Stomach (tissue), 9 donors: Measurements from ENCODE around the gene EFCAB12. TPM values are rescaled to one million over a fixed set of nuclear protein-coding genes. Genes with fewer than 3 reads are reported as not detected.
A peak's percentile ranks its signal among the peaks of the same experiment; 100 is the strongest.

Experiments used
- DNase-seq, 2 donors: peaks; one replicate each; pipeline versions ENCODE4 v3.0.0 to v3.0.0-alpha.2; 2013 to 2019
- H3K27ac ChIP-seq, 5 donors: fragments of 200-600 bp in 4 of 5; sonication (generic) in 4 of 5; one replicate each; pipeline ENCODE4 v1.5.1; 2013 to 2019; ENCODE audit warnings: mild to moderate bottlenecking in 1 of 5, moderate library complexity in 1 of 5
- H3K27me3 ChIP-seq, 3 donors: fragments of 200-600 bp; sonication (generic); one replicate each; pipeline ENCODE4 v1.5.1; 2017 to 2019; ENCODE audit warnings: mixed run types in 1 of 3
- H3K36me3 ChIP-seq, 4 donors: fragments of 200-600 bp; sonication (generic); 1 replicate in 3 of 4; 2 replicates in 1 of 4; pipeline ENCODE4 v1.5.1; 2016 to 2019
- H3K4me1 ChIP-seq, 4 donors: fragments of 200-600 bp; sonication (generic); one replicate each; pipeline ENCODE4 v1.5.1; 2016 to 2019
- H3K4me3 ChIP-seq, 4 donors: fragments of 200-600 bp; sonication (generic) in 3 of 4; one replicate each; pipeline ENCODE4 v1.5.1; 2016 to 2019; ENCODE audit warnings: mild to moderate bottlenecking in 1 of 4
- H3K9me3 ChIP-seq, 4 donors: fragments of 200-600 bp; sonication (generic); one replicate each; pipeline ENCODE4 v1.5.1; 2016 to 2019
- CTCF ChIP-seq, 7 experiments: fragments of 450-650 bp in 4 of 7; fragments of 200-600 bp in 3 of 7; sonication (generic) in 3 of 7; IDR thresholded peaks; one replicate each; pipeline ENCODE4 v1.5.1; 2016 to 2019; ENCODE audit warnings: antibody characterized with exemption in 7 of 7, control low read depth in 2 of 7, mild to moderate bottlenecking in 1 of 7
- EP300 ChIP-seq: sonication (generic); formaldehyde crosslinking; IDR thresholded peaks from one replicate; pipeline ENCODE4 v1.6.1; 2017; ENCODE audit warnings: antibody characterized with exemption
- POLR2A ChIP-seq, 4 donors: fragments of 450-650 bp; IDR thresholded peaks; one replicate each; pipeline ENCODE4 v1.6.1; 2016; ENCODE audit warnings: antibody characterized with exemption in 4 of 4, control low read depth in 2 of 4, mild to moderate bottlenecking in 1 of 4, moderate library complexity in 1 of 4
- POLR2AphosphoS5 ChIP-seq, 3 donors: sonication (generic); formaldehyde crosslinking; IDR thresholded peaks; one replicate each; pipeline ENCODE4 v1.6.1; 2016; ENCODE audit warnings: antibody characterized with exemption in 3 of 3
- WGBS, 5 donors: extraction: QIAGEN DNeasy Blood & Tissue Kit in 3 of 5; methylation state at CpG; one replicate each; pipeline versions ENCODE4 v1.1.5 to v1.1.7; 2013 to 2018; 5-methylcytosine and 5-hydroxymethylcytosine counted together
- intact Hi-C: fragments of 100-400 bp; cut with DNase I; formaldehyde crosslinking; loops from one replicate; pipeline ENCODE4 v1.15.1; 2023; ENCODE audit warnings: low total_unique reads
- polyA plus RNA-seq, 3 donors: library from polyadenylated mRNA; stranded (reverse); fragments of 200-250 nt; gene quantifications; one replicate each; pipeline ENCODE4 v1.2.3, GENCODE V29; 2013
- total RNA-seq, 5 donors: library from RNA; depleted of rRNA; stranded (reverse); fragments of >200 nt; gene quantifications; one replicate each; pipeline versions ENCODE4 v1.1.0 to v1.2.3, GENCODE V29; 2014 to 2016
- donor health status: healthy with polysubstance abuse.
- donor health status: Bipolar disorder and iron deficiency.
- donor health status: healthy.

Gene EFCAB12
- total and polyA plus RNA-seq, 8 donors, result 0.33 to 4.0 (median 1.8) TPM; not detected in 2

DNA sequence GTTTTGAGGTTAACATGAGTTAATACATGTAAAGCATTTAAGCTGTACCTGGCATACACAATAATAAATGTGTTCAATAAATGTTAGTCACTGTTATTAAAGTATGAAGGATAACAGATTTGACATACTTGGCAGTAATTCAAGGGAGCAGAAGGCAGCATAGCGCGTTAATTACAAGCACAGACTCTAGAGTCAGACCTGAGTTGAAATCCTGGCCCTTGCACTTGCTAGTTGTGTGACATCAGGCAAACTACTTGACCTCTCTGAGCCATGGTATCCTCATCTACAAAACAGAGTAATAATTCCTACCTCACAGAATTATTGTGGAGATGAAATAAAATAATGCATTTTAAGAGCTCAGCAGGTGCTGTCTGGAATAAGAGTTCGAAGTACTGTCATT, 17.0 kb upstream of the EFCAB12 start:
- TF ChIP-seq CTCF (IDR thresholded peaks at IDR 0.05) (no peak), POLR2AphosphoS5 (IDR thresholded peaks at IDR 0.05) (no peak), POLR2A (IDR thresholded peaks at IDR 0.05) (no peak), EP300 (no peak)
- 31 to 62% (median 49%) methylated on average over 3 of the region's 3 CpGs for WGBS, 5 donors
- Histone ChIP-seq H3K27me3 (no peaks in the 10 kb centered on the region), H3K27ac (peak overlapping the region in 3 of 5 donors; percentile 64 to 79 (median 78)), H3K36me3 (no peaks in the 10 kb centered on the region), H3K9me3 (no peaks in the 10 kb centered on the region), H3K4me1 (peaks cover 44 to 97% (median 69%) of the 10 kb centered on the region in 4 donors), H3K4me3 (no peak overlapping the region)
- no peak for DNase-seq
- intact Hi-C loops, result no loop called here

DNA sequence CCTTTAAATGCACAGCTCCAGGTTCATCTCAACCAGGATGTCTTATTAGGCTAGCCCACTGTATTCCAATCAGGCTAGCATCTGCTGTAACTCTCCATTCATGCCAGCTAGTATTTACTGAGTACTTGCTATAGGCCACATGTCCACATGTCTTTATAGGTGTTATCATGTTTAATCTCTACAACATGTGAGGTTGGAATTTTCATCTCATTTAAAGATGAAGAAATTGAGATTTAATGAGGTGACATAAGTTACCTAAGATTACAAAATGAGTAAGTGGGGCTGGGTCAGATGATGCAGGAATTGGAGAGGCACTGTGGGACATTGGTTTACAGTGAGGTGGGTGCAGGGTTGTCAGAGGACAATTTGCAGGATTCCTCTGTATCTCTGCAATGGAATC, 14.5 kb upstream of the EFCAB12 start:
- peaks cover 46 to 84% (median 73%) of the 10 kb centered on the region in 4 donors for H3K4me1 ChIP-seq
- peaks cover 0 to 2% (median 0%) of the 10 kb centered on the region in 4 donors for H3K36me3 ChIP-seq
- H3K4me3 ChIP-seq, result no peak overlapping the region
- DNase-seq, result no peak
- no peak for TF ChIP-seq EP300
- no peak for TF ChIP-seq CTCF (IDR thresholded peaks at IDR 0.05)
- no peak for TF ChIP-seq POLR2A (IDR thresholded peaks at IDR 0.05)
- no peak for TF ChIP-seq POLR2AphosphoS5 (IDR thresholded peaks at IDR 0.05)
- H3K9me3 ChIP-seq, result no peaks in the 10 kb centered on the region
- intact Hi-C loops, result no loop called here
- no peaks in the 10 kb centered on the region for H3K27me3 ChIP-seq
- H3K27ac ChIP-seq, result peak overlapping the region in 4 of 5 donors; percentile 71 to 94 (median 90)

DNA sequence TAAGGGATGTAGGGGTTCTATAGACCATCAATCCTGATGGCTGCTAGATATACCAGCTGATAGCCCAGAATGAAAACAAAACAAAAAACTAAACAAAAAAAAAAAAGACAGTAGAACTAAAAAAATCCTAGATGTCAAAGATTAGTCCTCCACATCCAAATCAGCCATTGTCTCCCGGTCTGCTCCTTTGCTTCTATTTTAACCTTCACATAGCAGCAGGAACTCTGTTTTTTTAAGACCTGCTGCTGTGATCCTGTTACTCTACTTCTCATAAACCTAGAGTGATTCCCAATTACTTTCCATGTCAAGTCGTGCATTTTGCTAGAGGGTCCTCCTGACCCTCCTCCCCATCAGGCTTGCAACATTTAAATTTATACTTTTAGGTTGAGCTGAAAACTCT, 14.1 kb upstream of the EFCAB12 start:
- WGBS, 5 donors, result 54 to 73% (median 58%) methylated on average over 2 of the region's 2 CpGs
- H3K4me3 ChIP-seq, result no peak overlapping the region
- no peaks in the 10 kb centered on the region for H3K27me3 ChIP-seq
- DNase-seq, result no peak
- peaks cover 2 to 7% (median 4%) of the 10 kb centered on the region in 4 donors for H3K36me3 ChIP-seq
- H3K9me3 ChIP-seq, result no peaks in the 10 kb centered on the region
- H3K27ac ChIP-seq, result peak overlapping the region in 3 of 5 donors; percentile 89 to 94 (median 92)
- peaks cover 45 to 84% (median 76%) of the 10 kb centered on the region in 4 donors for H3K4me1 ChIP-seq
- intact Hi-C loops, result no loop called here
- TF ChIP-seq POLR2AphosphoS5 (IDR thresholded peaks at IDR 0.05) (no peak), CTCF (IDR thresholded peaks at IDR 0.05) (no peak), POLR2A (IDR thresholded peaks at IDR 0.05) (no peak), EP300 (no peak)

DNA sequence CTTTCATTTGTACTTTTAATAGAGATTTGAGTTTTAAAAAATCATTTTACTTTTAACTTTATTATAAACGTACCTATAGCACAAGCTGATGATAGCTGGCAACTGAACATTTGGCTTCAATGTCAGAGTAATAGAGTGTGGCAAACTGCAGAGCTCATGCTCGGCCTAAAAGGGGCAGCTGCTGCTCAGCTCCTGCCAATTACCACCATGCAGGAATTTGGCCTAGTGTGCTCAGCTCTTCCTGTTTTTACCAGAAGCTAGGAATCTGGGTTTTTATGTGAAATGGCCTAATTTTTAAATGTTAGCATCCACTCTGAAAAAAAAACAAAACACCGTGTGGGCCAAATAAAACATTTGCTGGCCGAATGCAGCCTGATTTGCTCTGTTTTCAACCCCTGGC, 13.3 kb upstream of the EFCAB12 start:
- no peak for TF ChIP-seq POLR2A (IDR thresholded peaks at IDR 0.05)
- peak in 1 of 3 donors; percentile 19 for TF ChIP-seq POLR2AphosphoS5 (IDR thresholded peaks at IDR 0.05)
- Histone ChIP-seq H3K4me1 (peaks cover 43 to 88% (median 74%) of the 10 kb centered on the region in 4 donors), H3K9me3 (no peaks in the 10 kb centered on the region), H3K4me3 (peak overlapping the region in 2 of 4 donors; percentile 74 to 91), H3K36me3 (peaks cover 9 to 14% (median 11%) of the 10 kb centered on the region in 4 donors), H3K27me3 (no peaks in the 10 kb centered on the region), H3K27ac (peak overlapping the region in 4 of 5 donors; percentile 89 to 94 (median 92))
- 16 to 26% (median 22%) methylated on average over 4 of the region's 4 CpGs for WGBS, 5 donors
- peak in 1 of 2 donors; percentile 53 for DNase-seq
- intact Hi-C loops, result no loop called here

- DNase-seq, result no peak
- WGBS, 5 donors, result 25 to 49% (median 41%) methylated on average over 9 of the region's 9 CpGs
- H3K4me1 ChIP-seq, result peaks cover 44 to 88% (median 73%) of the 10 kb centered on the region in 4 donors
- peaks cover 13 to 19% (median 17%) of the 10 kb centered on the region in 4 donors for H3K36me3 ChIP-seq
- no peaks in the 10 kb centered on the region for H3K27me3 ChIP-seq
- peak overlapping the region; percentile 11 to 94 (median 92) for H3K27ac ChIP-seq
- TF ChIP-seq POLR2A (IDR thresholded peaks at IDR 0.05) (no peak), CTCF (IDR thresholded peaks at IDR 0.05) (no peak), POLR2AphosphoS5 (IDR thresholded peaks at IDR 0.05) (no peak), EP300 (no peak)
- H3K9me3 ChIP-seq, result no peaks in the 10 kb centered on the region
- peak overlapping the region; percentile 74 to 91 (median 78) for H3K4me3 ChIP-seq
- intact Hi-C loops, result no loop called here
These were observed 12.8 kb upstream of the EFCAB12 start for GRCh38 chr3:129441215-129441614.
